Central memory CD8-positive, alpha-beta T cell (primary cell): Measurements from ENCODE around the gene DDX24.
A peak's percentile ranks its signal among the peaks of the same experiment; 100 is the strongest.

Experiments
- ATAC-seq: fragments of 150-1000 bp; cut with Tn5 transposase; replicated peaks from 2 replicates; pipeline ENCODE4 v1.10.0; 2022; ENCODE audit warnings: mild to moderate bottlenecking, moderate FRiP score, moderate number of reproducible peaks; ENCODE audit not compliant: poor library complexity, severe bottlenecking; ENCODE audit errors: extremely low read depth
- DNase-seq, 2 donors: peaks; one replicate each; pipeline ENCODE4 v3.0.0; 2021; ENCODE audit warnings: low spot score in 2 of 2
- H3K27ac Mint-ChIP-seq: one replicate; pipeline ENCODE4 v1.8.0; 2022; ENCODE audit warnings: low read depth, mild to moderate bottlenecking, moderate library complexity, mixed read lengths
- H3K27me3 Mint-ChIP-seq: one replicate; pipeline ENCODE4 v1.8.0; 2022; ENCODE audit warnings: mixed read lengths
- H3K36me3 Mint-ChIP-seq: one replicate; pipeline ENCODE4 v1.8.0; 2022; ENCODE audit warnings: mild to moderate bottlenecking, moderate library complexity, mixed read lengths; ENCODE audit not compliant: insufficient read depth
- H3K4me1 Mint-ChIP-seq: one replicate; pipeline ENCODE4 v1.8.0; 2022; ENCODE audit warnings: mixed read lengths
- H3K4me3 Mint-ChIP-seq: one replicate; pipeline ENCODE4 v1.8.0; 2022; ENCODE audit warnings: mild to moderate bottlenecking, moderate library complexity, mixed read lengths
- H3K9me3 Mint-ChIP-seq: one replicate; pipeline ENCODE4 v1.8.0; 2022; ENCODE audit warnings: mixed read lengths

DDX24 gene

DNA sequence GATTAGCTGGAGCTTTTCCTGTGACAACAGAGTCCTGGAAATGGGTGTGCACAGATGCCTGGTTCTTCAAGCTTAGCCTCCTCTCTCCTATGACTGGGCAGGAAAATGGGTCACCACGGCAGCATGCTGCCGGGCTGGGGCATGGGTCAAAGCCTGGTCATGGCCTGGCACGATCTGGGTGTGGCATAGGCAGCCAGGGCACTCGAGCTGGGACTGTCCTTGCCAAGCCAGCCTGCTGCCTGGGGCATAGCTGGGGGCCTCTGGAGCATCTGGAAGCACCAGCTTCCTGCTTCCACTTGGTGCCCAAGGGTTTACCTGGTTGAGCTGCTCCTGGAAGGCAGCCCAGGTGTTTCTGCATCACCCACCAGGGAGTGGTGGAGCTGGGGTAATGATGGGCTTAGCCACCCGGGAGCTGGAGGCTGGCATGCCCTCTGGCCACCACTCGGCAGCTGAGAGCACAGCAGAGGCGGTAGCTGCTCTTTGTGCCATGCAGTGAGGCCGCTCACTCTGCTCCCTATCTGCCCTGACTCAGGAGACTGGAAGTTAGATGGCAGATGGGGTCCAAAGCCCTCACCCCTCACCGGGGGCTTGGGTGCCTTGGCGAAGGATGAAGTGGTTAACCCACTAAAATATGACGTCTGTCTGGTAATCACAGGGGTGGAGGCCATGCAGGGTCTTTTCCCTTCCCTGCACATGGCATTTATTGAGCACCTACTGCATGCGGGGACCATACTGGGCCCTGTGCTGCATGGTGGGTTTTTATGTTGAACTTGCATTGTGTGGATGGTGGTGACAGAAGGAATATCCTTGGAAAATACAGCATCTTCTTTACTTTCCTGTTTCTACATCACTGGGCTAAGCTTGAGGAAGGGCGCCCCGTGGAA lies 53.2 kb downstream of the DDX24 start:
- ATAC-seq (no peak), DNase-seq (no peak)
- H3K27me3 Mint-ChIP-seq, result peaks cover 19% of the 10 kb centered on the region
- H3K4me3 Mint-ChIP-seq, result peak overlapping the region; percentile 39
- no peaks in the 10 kb centered on the region for H3K9me3 Mint-ChIP-seq
- peaks cover 3% of the 10 kb centered on the region for H3K36me3 Mint-ChIP-seq
- H3K27ac Mint-ChIP-seq, result no peak overlapping the region
- H3K4me1 Mint-ChIP-seq, result peaks cover 12% of the 10 kb centered on the region

- ATAC-seq (no peak), DNase-seq (no peak)
- Mint-ChIP-seq H3K4me1 (peaks cover 12% of the 10 kb centered on the region), H3K36me3 (peaks cover 3% of the 10 kb centered on the region), H3K27me3 (peaks cover 27% of the 10 kb centered on the region), H3K9me3 (no peaks in the 10 kb centered on the region), H3K4me3 (peak overlapping the region; percentile 39), H3K27ac (no peak overlapping the region)
These were observed 54.0 kb downstream of the DDX24 start for GRCh38 chr14:94026889-94027469.

GRCh38 chr14:94026173-94026888 lies 54.7 kb downstream of the DDX24 start, which contains the start of gene OTUB2:
OTUB2 (plus strand) TSS chr14:94026340; CDS start chr14:94026538, 198 bp downstream.
- Mint-ChIP-seq H3K4me1 (peaks cover 12% of the 10 kb centered on the region), H3K9me3 (no peaks in the 10 kb centered on the region), H3K4me3 (peak within 1 kb of the TSS; percentile 73), H3K27ac (no peak within 1 kb of the TSS), H3K36me3 (peaks cover 3% of the 10 kb centered on the region), H3K27me3 (peaks cover 27% of the 10 kb centered on the region)
- ATAC-seq, result peak; percentile 100
- DNase-seq, result peak; percentile 95 to 96

DNA sequence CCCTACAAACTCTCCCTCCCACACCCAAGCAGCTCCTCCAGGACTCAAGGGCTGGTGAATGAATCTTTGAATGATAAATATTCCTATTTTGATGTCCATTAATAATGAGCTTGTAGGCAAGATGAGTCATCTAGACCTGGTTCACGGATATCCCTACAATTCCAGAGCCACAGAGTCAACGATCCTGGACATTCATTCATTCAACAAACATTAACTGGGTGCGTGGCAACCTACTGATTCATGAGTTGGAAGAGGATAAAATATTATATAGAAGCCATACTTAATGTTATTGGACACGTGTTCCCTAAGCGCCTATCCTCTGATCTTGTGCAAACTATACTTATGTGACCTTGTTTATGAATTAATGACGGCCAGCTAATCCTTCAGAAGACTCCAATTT lies 55.3 kb downstream of the DDX24 start:
- H3K4me3 Mint-ChIP-seq, result peak overlapping the region; percentile 73
- peaks cover 12% of the 10 kb centered on the region for H3K4me1 Mint-ChIP-seq
- no peak for ATAC-seq
- peaks cover 3% of the 10 kb centered on the region for H3K36me3 Mint-ChIP-seq
- no peak overlapping the region for H3K27ac Mint-ChIP-seq
- H3K27me3 Mint-ChIP-seq, result peaks cover 27% of the 10 kb centered on the region
- no peak for DNase-seq
- H3K9me3 Mint-ChIP-seq, result no peaks in the 10 kb centered on the region

GRCh38 chr14:94024549-94024948 lies 56.5 kb downstream of the DDX24 start:
- Mint-ChIP-seq H3K36me3 (peaks cover 3% of the 10 kb centered on the region), H3K4me1 (peaks cover 12% of the 10 kb centered on the region), H3K27ac (no peak overlapping the region), H3K9me3 (no peaks in the 10 kb centered on the region), H3K27me3 (peaks cover 27% of the 10 kb centered on the region), H3K4me3 (no peak overlapping the region)
- ATAC-seq, result no peak
- no peak for DNase-seq

- H3K9me3 Mint-ChIP-seq, result no peaks in the 10 kb centered on the region
- peaks cover 5% of the 10 kb centered on the region for H3K4me1 Mint-ChIP-seq
- peaks cover 3% of the 10 kb centered on the region for H3K36me3 Mint-ChIP-seq
- H3K4me3 Mint-ChIP-seq, result no peak overlapping the region
- H3K27me3 Mint-ChIP-seq, result peaks cover 38% of the 10 kb centered on the region
- ATAC-seq (no peak), DNase-seq (no peak)
- H3K27ac Mint-ChIP-seq, result no peak overlapping the region
These were observed 58.2 kb downstream of the DDX24 start for GRCh38 chr14:94022532-94023411.

DNA sequence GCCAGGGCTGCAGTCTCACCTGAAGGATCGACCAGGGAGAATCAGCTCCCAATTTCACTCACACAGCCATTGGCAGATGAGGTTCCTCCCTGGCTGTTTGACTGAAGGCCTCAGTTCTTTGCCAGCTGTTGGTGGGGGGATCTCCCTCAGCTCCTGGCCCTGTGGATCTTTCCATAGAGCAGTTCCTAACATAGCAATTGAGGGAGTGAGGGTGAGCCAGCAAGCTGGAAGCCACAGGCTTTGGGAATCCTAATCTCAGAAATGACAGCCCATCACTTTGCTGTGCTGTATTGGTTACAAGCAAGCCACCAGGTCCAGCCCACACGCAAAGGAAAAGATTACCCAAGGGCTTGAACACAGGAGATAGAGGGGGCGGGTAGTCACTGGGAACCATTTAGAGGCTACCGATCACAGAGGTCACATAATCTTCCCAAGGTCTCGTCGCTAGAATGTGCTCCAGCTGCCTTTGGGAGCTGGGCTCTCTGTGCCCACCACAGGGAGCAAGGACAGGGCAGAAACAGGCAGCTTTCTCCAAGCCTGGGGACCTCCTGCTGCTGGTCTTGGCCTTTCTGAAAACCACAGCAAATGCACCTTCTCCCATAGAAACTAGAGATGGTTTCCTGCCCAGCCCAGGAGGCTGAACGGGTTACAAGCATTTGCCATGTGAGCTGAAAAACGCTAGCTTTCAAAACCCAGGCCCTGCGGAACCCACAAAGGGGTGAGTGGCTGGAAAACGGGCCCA lies 59.4 kb downstream of the DDX24 start:
- Mint-ChIP-seq H3K4me3 (no peak overlapping the region), H3K27ac (no peak overlapping the region), H3K9me3 (no peaks in the 10 kb centered on the region), H3K27me3 (peaks cover 41% of the 10 kb centered on the region), H3K36me3 (peaks cover 3% of the 10 kb centered on the region), H3K4me1 (peaks cover 5% of the 10 kb centered on the region)
- DNase-seq (no peak), ATAC-seq (no peak)

DNA sequence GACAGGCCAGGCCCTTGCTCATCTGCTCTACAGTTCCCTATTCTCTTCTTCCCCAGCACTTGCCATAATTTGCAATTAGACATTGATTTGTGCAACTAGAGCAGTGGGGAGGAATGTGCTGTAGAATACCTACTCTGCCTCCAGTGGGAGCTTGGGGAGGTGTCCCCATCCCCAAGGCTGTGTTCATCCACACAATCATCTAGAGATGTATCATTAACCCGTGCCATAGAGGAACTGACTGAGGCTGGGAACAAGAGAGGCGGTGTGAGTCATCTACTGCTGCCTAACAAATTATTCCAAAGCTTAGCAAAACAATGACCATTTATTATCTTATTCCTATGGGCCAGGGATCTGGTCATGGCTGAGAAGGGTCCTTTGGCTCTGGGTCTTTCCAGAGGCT lies 60.0 kb downstream of the DDX24 start:
- Mint-ChIP-seq H3K4me1 (peaks cover 3% of the 10 kb centered on the region), H3K27me3 (peaks cover 41% of the 10 kb centered on the region), H3K9me3 (no peaks in the 10 kb centered on the region), H3K27ac (no peak overlapping the region), H3K36me3 (peaks cover 1% of the 10 kb centered on the region), H3K4me3 (no peak overlapping the region)
- ATAC-seq (no peak), DNase-seq (no peak)

GRCh38 chr14:94020267-94020666 lies 60.7 kb downstream of the DDX24 start:
- Mint-ChIP-seq H3K9me3 (no peaks in the 10 kb centered on the region), H3K27me3 (peaks cover 41% of the 10 kb centered on the region), H3K4me1 (no peaks in the 10 kb centered on the region), H3K4me3 (no peak overlapping the region), H3K36me3 (no peaks in the 10 kb centered on the region), H3K27ac (no peak overlapping the region)
- no peak for ATAC-seq
- no peak for DNase-seq

- Mint-ChIP-seq H3K27ac (no peak overlapping the region), H3K27me3 (peaks cover 38% of the 10 kb centered on the region), H3K36me3 (no peaks in the 10 kb centered on the region), H3K9me3 (no peaks in the 10 kb centered on the region), H3K4me3 (no peak overlapping the region), H3K4me1 (no peaks in the 10 kb centered on the region)
- ATAC-seq (no peak), DNase-seq (no peak)
These were observed 61.7 kb downstream of the DDX24 start for GRCh38 chr14:94019329-94019728.

DNA sequence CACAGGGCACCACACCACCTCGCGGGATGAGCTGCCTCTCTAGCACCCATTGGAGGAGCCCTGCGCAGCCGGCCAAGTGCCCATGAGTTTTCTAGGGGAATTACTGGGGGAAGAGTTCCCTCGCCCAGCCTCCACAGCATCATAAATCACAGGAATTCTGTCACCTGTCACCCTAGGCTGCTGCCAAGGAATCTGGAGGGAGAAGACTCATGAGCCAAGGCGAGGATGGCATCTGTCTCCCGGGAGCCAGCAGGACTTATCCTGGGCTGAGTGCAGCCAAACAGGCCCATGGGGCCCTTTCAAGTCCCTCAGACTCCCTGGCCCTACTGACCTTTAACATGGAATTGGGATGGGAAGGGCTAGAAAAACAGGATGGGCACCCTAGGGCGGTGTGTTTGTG lies 62.7 kb downstream of the DDX24 start:
- Mint-ChIP-seq H3K27me3 (peaks cover 27% of the 10 kb centered on the region), H3K36me3 (no peaks in the 10 kb centered on the region), H3K4me3 (no peak overlapping the region), H3K9me3 (no peaks in the 10 kb centered on the region), H3K27ac (no peak overlapping the region), H3K4me1 (no peaks in the 10 kb centered on the region)
- ATAC-seq (no peak), DNase-seq (no peak)
